K562 (cell line): Measurements from ENCODE around the gene ITGA11. TPM values are rescaled to one million over a fixed set of nuclear protein-coding genes. Genes with fewer than 3 reads are reported as not detected.

Source experiments
- IRF2 ChIP-seq: sonication (generic); formaldehyde crosslinking; IDR thresholded peaks from 2 replicates; pipeline ENCODE4 v1.8.1; 2022; ENCODE audit warnings: mild to moderate bottlenecking, missing genetic modification reagents
- MED1 ChIP-seq: sonication (generic); formaldehyde crosslinking; IDR thresholded peaks from 2 replicates; pipeline ENCODE4 v1.8.1; 2023; ENCODE audit warnings: missing genetic modification reagents, borderline replicate concordance
- MITF ChIP-seq: IDR thresholded peaks from 2 replicates; pipeline ENCODE4 v1.6.1; 2014; ENCODE audit warnings: antibody characterized with exemption
- PCBP2 ChIP-seq: fragments of 200-400 bp; formaldehyde crosslinking; IDR thresholded peaks from 2 replicates; pipeline ENCODE4 v1.6.1; 2018; ENCODE audit warnings: low read length, low read depth, mild to moderate bottlenecking, moderate library complexity; ENCODE audit not compliant: poor library complexity, severe bottlenecking
- TCF7L2 ChIP-seq: fragments of 150-350 bp; IDR thresholded peaks from 2 replicates; pipeline ENCODE4 v1.6.1; 2016; ENCODE audit warnings: low read depth, mild to moderate bottlenecking, low read length, moderate library complexity
- ZBTB49 ChIP-seq: sonication (generic); formaldehyde crosslinking; IDR thresholded peaks from 2 replicates; pipeline ENCODE4 v1.8.0; 2022; ENCODE audit warnings: missing genetic modification reagents, mild to moderate bottlenecking, borderline replicate concordance
- ZNF146 ChIP-seq: IDR thresholded peaks from one replicate; pipeline ENCODE4 v1.6.1; 2018; ENCODE audit warnings: missing compliant biosample characterization; ENCODE audit not compliant: unreplicated experiment
- ZNF253 ChIP-seq: fragments of 250-450 bp; sonication (Bioruptor Pico); conservative IDR thresholded peaks from 2 replicates; pipeline ENCODE4 v1.6.1; 2021; ENCODE audit warnings: mild to moderate bottlenecking
- ZNF354B ChIP-seq: fragments of 250-450 bp; sonication (Bioruptor Pico); IDR thresholded peaks from 2 replicates; pipeline ENCODE4 v1.4.0; 2020
- polyA plus RNA-seq, 8 experiments: library from polyadenylated mRNA; depleted of rRNA in 4 of 8; stranded (reverse) in 5 of 8; unstranded in 3 of 8; fragments of >200 nt; fragmentation: Nextera tagmentation in 2 of 8; fragmentation: Illumina TruSeq in 1 of 8; extraction: Ambion mirVana in 2 of 8; extraction: Trizol in 1 of 8; gene quantifications; 2 replicates each; pipeline versions ENCODE4 v1.2.1 to v1.2.3, GENCODE V29; 2011 to 2014; ENCODE audit warnings: inconsistent platforms in 1 of 8, missing spikeins in 1 of 8
- total RNA-seq, 7 experiments: library from RNA; depleted of rRNA in 6 of 7; stranded (reverse); fragments of >200 nt in 6 of 7; fragmentation: Illumina TruSeq in 2 of 7; extraction: Trizol in 2 of 7; gene quantifications; 2 replicates each; pipeline versions ENCODE4 v1.2.1 to v1.2.3, GENCODE V29; 2011 to 2021; ENCODE audit warnings: low replicate concordance in 1 of 7

ITGA11 gene
- total and polyA plus RNA-seq, 9 of the 15 experiments (the other 6 are each of a cell fraction or from before 2014, with no cell fraction given) = 0.01 TPM; not detected in 8

GRCh38 chr15:68415061-68415460 is 16.9 kb downstream of the ITGA11 start (continued):
- TF ChIP-seq PCBP2 (no peak), ZNF146 (CRISPR knock-in tag) (no peak), IRF2 (CRISPR knock-in tag) (no peak), ZBTB49 (CRISPR knock-in tag) (no peak), ZNF354B (CRISPR knock-in tag) (no peak), ZNF253 (CRISPR knock-in tag) (no peak), TCF7L2 (no peak), MED1 (CRISPR knock-in tag) (no peak), MITF (no peak)
